RPMI8226 (cell line): Measurements from ENCODE around the gene CTNNA2.
"Not testable (repeated sequence)": the region's sequence is repeated elsewhere in the genome, so short reads cannot be mapped to it uniquely, and the experiment has no call there.

ENCODE experiments used
- DNase-seq: peaks from one replicate; pipeline ENCODE4 v3.0.0-alpha.2; 2015

The CTNNA2 gene

GRCh38 chr2:79996709-79997108, 483.9 kb downstream of the CTNNA2 start:
- DNase-seq = no peak

GRCh38 chr2:80001701-80002101, 488.9 kb downstream of the CTNNA2 start:
- DNase-seq = no peak

GRCh38 chr2:80002112-80002511, 489.3 kb downstream of the CTNNA2 start:
- no peak for DNase-seq

- DNase-seq = no peak
Observed at GRCh38 chr2:80002568-80003157, 489.8 kb downstream of the CTNNA2 start.

GRCh38 chr2:80007777-80008503, 495.1 kb downstream of the CTNNA2 start:
- no peak for DNase-seq

- DNase-seq = no peak
Observed at GRCh38 chr2:80008596-80008995, 495.7 kb downstream of the CTNNA2 start.

- DNase-seq = no peak
Observed at GRCh38 chr2:80009211-80009610, 496.4 kb downstream of the CTNNA2 start.

GRCh38 chr2:80012061-80012460, 499.2 kb downstream of the CTNNA2 start:
- no peak for DNase-seq

GRCh38 chr2:80014637-80015036, 501.8 kb downstream of the CTNNA2 start:
- DNase-seq = no peak

- no peak for DNase-seq
Observed at GRCh38 chr2:80016171-80016570, 503.3 kb downstream of the CTNNA2 start.

- no peak for DNase-seq
Observed at GRCh38 chr2:80019571-80020460, 507.0 kb downstream of the CTNNA2 start.

GRCh38 chr2:80022018-80022417, 509.2 kb downstream of the CTNNA2 start:
- no peak for DNase-seq

GRCh38 chr2:80026040-80026729, 513.3 kb downstream of the CTNNA2 start:
- no peak for DNase-seq

- DNase-seq = no peak
Observed at GRCh38 chr2:80028051-80028450, 515.2 kb downstream of the CTNNA2 start.

- DNase-seq = no peak
Observed at GRCh38 chr2:80028584-80028983, 515.7 kb downstream of the CTNNA2 start.

GRCh38 chr2:80030135-80030534, 517.3 kb downstream of the CTNNA2 start:
- DNase-seq = no peak

GRCh38 chr2:80032684-80033083, 519.8 kb downstream of the CTNNA2 start:
- not testable (repeated sequence) for DNase-seq

GRCh38 chr2:80035749-80036285, 523.0 kb downstream of the CTNNA2 start:
- no peak for DNase-seq

GRCh38 chr2:80037310-80037709, 524.5 kb downstream of the CTNNA2 start:
- no peak for DNase-seq

GRCh38 chr2:80040226-80040625, 527.4 kb downstream of the CTNNA2 start:
- no peak for DNase-seq

- no peak for DNase-seq
Observed at GRCh38 chr2:80042635-80043034, 529.8 kb downstream of the CTNNA2 start.

GRCh38 chr2:80048296-80048695, 535.4 kb downstream of the CTNNA2 start:
- no peak for DNase-seq

- no peak for DNase-seq
Observed at GRCh38 chr2:80050246-80050645, 537.4 kb downstream of the CTNNA2 start.
